ENCODE measurements around the gene ATG2A. TPM values are rescaled to one million over a fixed set of nuclear protein-coding genes. Genes with fewer than 3 reads are reported as not detected.
A peak's percentile ranks its signal among the peaks of the same experiment; 100 is the strongest.

Gene ATG2A
- total and polyA plus RNA-seq, 10 of the 15 experiments (the other 5 are each of a cell fraction or from before 2014, with no cell fraction given) = 0.08 to 19.0 (median 4.6) TPM

DNA sequence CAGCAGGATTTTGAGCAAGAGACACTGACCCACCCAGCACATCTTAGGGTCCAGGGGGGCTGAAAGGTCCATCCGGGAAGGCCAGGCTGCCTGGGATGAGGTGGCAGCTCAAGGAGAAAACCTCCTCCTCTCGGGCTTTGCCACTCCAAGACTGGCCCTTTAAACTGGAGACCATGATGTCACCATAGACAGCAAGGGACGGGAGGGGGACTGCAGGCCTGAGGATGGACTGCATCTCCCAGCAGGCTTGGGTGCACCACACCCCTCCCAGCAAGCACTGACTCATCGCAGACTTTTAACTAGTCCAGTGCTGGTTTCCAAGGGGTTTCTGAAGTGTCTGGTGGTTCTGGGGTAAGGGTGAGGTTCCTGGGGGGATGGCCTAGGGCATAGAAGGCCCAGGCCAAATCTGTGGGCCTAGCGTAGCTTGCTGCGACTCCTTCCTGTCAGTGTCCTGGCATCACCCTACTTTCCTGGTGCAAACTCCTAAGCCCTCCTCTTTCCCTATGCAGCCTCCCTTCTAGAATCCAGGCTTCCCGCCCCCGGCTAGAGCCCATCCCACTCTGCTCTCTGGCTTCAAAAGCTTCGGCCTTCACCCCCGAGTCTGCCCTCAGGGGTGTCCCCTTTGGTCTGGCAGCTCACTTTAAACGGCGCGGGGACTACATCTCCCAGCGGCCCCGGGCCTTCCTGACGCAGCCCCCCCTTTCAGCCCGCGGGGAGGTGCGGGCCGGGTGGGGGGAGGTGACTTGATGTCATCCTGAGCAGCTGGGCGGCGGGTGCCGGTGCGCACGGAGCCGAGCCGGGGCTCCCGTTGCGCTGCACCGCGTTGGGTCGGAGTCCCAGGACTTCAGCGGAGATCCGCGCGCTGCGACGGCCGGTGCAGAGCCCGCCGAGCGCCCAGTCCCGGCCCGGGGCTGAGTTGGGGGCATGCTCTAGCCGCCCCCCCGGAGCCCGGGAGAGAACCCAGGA is 7.2 kb upstream of the ATG2A start, which contains the start of gene PPP2R5B (continued):
- TF ChIP-seq, protein P1, sequence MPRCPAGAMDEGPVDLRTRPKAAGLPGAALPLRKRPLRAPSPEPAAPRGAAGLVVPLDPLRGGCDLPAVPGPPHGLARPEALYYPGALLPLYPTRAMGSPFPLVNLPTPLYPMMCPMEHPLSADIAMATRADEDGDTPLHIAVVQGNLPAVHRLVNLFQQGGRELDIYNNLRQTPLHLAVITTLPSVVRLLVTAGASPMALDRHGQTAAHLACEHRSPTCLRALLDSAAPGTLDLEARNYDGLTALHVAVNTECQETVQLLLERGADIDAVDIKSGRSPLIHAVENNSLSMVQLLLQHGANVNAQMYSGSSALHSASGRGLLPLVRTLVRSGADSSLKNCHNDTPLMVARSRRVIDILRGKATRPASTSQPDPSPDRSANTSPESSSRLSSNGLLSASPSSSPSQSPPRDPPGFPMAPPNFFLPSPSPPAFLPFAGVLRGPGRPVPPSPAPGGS (IDR thresholded peaks at IDR 0.05; ENCODE audit: borderline replicate concordance, insufficient read depth, low read depth, low read length, poor library complexity, severe bottlenecking) = no peak
- TF ChIP-seq POLR2AphosphoS2 (IDR thresholded peaks at IDR 0.05; ENCODE audit: low read depth, low read length) (0 out of 2 replicates have a peak, but pooled peaks have one; percentile 18), RELB (IDR thresholded peaks at IDR 0.05; ENCODE audit: low read depth) (peak; percentile 98), NKRF (conservative IDR thresholded peaks at IDR 0.05) (peak; percentile 93), SUZ12 (IDR thresholded peaks at IDR 0.05; ENCODE audit: unreplicated experiment) (no peak), MXI1 (IDR thresholded peaks at IDR 0.05; ENCODE audit: low read depth, low read length) (peak; percentile 86), USF1 (IDR thresholded peaks at IDR 0.05; ENCODE audit: borderline replicate concordance, extremely low read length, insufficient read depth, low read depth, low read length) (no peak), HDGF (IDR thresholded peaks at IDR 0.05) (peak; percentile 71; the same call in 1 of the 2 replicates), CHD4 (IDR thresholded peaks at IDR 0.05) (no peak), NFYA (IDR thresholded peaks at IDR 0.05; ENCODE audit: borderline replicate concordance, low read depth, low read length) (no peak), ATF7 (IDR thresholded peaks at IDR 0.05; ENCODE audit: low read depth) (peak; percentile 98), HCFC1 (IDR thresholded peaks at IDR 0.05; ENCODE audit: low read length) (peak; percentile 89)
- TF ChIP-seq, protein P2, sequence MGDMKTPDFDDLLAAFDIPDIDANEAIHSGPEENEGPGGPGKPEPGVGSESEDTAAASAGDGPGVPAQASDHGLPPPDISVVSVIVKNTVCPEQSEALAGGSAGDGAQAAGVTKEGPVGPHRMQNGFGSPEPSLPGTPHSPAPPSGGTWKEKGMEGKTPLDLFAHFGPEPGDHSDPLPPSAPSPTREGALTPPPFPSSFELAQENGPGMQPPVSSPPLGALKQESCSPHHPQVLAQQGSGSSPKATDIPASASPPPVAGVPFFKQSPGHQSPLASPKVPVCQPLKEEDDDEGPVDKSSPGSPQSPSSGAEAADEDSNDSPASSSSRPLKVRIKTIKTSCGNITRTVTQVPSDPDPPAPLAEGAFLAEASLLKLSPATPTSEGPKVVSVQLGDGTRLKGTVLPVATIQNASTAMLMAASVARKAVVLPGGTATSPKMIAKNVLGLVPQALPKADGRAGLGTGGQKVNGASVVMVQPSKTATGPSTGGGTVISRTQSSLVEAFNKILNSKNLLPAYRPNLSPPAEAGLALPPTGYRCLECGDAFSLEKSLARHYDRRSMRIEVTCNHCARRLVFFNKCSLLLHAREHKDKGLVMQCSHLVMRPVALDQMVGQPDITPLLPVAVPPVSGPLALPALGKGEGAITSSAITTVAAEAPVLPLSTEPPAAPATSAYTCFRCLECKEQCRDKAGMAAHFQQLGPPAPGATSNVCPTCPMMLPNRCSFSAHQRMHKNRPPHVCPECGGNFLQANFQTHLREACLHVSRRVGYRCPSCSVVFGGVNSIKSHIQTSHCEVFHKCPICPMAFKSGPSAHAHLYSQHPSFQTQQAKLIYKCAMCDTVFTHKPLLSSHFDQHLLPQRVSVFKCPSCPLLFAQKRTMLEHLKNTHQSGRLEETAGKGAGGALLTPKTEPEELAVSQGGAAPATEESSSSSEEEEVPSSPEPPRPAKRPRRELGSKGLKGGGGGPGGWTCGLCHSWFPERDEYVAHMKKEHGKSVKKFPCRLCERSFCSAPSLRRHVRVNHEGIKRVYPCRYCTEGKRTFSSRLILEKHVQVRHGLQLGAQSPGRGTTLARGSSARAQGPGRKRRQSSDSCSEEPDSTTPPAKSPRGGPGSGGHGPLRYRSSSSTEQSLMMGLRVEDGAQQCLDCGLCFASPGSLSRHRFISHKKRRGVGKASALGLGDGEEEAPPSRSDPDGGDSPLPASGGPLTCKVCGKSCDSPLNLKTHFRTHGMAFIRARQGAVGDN (IDR thresholded peaks at IDR 0.05) = 0 out of 2 replicates have a peak, but pooled peaks have one; percentile 13
